Spleen (tissue), 7 donors: ENCODE measurements around the gene PRKCA.
"Not testable (repeated sequence)": the region's sequence is repeated elsewhere in the genome, so short reads cannot be mapped to it uniquely, and the experiment has no call there.

Experiments
- CTCF ChIP-seq, 11 experiments: fragments of 200-600 bp in 7 of 11; fragments of 450-650 bp in 4 of 11; sonication (generic) in 4 of 11; IDR thresholded peaks in 8 of 11; conservative IDR thresholded peaks in 3 of 11; 1 replicate in 7 of 11; 2 replicates in 4 of 11; pipeline versions ENCODE4 v1.4.0 to v1.8.0; 2016 to 2021; ENCODE audit warnings: antibody characterized with exemption in 11 of 11, inconsistent platforms in 4 of 11, mild to moderate bottlenecking in 1 of 11
- POLR2AphosphoS5 ChIP-seq, 3 donors: sonication (generic); formaldehyde crosslinking; IDR thresholded peaks; one replicate each; pipeline ENCODE4 v1.5.1; 2017; ENCODE audit warnings: antibody characterized with exemption in 3 of 3
- donor health status: DM: no; HTN: no; CAD: no; lungs with moderate emphysema.
- donor health status: DM: no; HTN: no; CAD: no.
- donor health status: DM: no; HTN: no; CAD: no.

GRCh38 chr17:66360961-66361565, 58.6 kb downstream of the PRKCA start:
- TF ChIP-seq POLR2AphosphoS5 (IDR thresholded peaks at IDR 0.05); CTCF (IDR thresholded peaks at IDR 0.05 in 8 of 11, conservative IDR thresholded peaks at IDR 0.05 in 3 of 11): not testable (repeated sequence)
